GDM1 (cell line): Measurements from ENCODE around the gene DCAF5.
"Not testable (repeated sequence)": the region's sequence is repeated elsewhere in the genome, so short reads cannot be mapped to it uniquely, and the experiment has no call there.

Experiments used
- DNase-seq: peaks from one replicate; lab custom pipeline; 2025; lab: John Stamatoyannopoulos, UW

DCAF5 gene

GRCh38 chr14:69066396-69067171 lies 86.3 kb downstream of the DCAF5 start:
- DNase-seq: no peak

- not testable (repeated sequence) for DNase-seq
These were observed 87.0 kb downstream of the DCAF5 start for GRCh38 chr14:69065934-69066333.

GRCh38 chr14:69064596-69064995 lies 88.3 kb downstream of the DCAF5 start:
- no peak for DNase-seq

GRCh38 chr14:69059658-69060623 lies 93.0 kb downstream of the DCAF5 start:
- no peak for DNase-seq

- no peak for DNase-seq
These were observed 96.7 kb downstream of the DCAF5 start for GRCh38 chr14:69055999-69056788.

GRCh38 chr14:69055125-69055524 lies 97.8 kb downstream of the DCAF5 start:
- DNase-seq: no peak

GRCh38 chr14:69054030-69054429 lies 98.9 kb downstream of the DCAF5 start:
- DNase-seq: no peak

- no peak for DNase-seq
These were observed 100.7 kb downstream of the DCAF5 start for GRCh38 chr14:69052181-69052601.

- no peak for DNase-seq
These were observed 102.4 kb downstream of the DCAF5 start for GRCh38 chr14:69050240-69051184.

- DNase-seq: no peak
These were observed 103.2 kb downstream of the DCAF5 start for GRCh38 chr14:69049675-69050074.

- DNase-seq: no peak
These were observed 104.5 kb downstream of the DCAF5 start for GRCh38 chr14:69048456-69048855.

GRCh38 chr14:69047255-69047654 lies 105.7 kb downstream of the DCAF5 start:
- DNase-seq: no peak

GRCh38 chr14:69046476-69046860 lies 106.5 kb downstream of the DCAF5 start:
- DNase-seq: no peak

- DNase-seq: no peak
These were observed 107.0 kb downstream of the DCAF5 start for GRCh38 chr14:69045857-69046475.

GRCh38 chr14:69044965-69045555 lies 107.9 kb downstream of the DCAF5 start:
- DNase-seq: no peak

GRCh38 chr14:69044296-69044695 lies 108.6 kb downstream of the DCAF5 start:
- no peak for DNase-seq

GRCh38 chr14:69043596-69044260 lies 109.2 kb downstream of the DCAF5 start:
- DNase-seq: peak; percentile 32

- peak; percentile 42 for DNase-seq
These were observed 110.0 kb downstream of the DCAF5 start for GRCh38 chr14:69042787-69043444.

- no peak for DNase-seq
These were observed 110.6 kb downstream of the DCAF5 start for GRCh38 chr14:69042299-69042698.
